Skin epidermis (tissue), 12 donors: ENCODE measurements around the gene SNX32.
A peak's percentile ranks its signal among the peaks of the same experiment; 100 is the strongest.

Experiments
- H3K27ac ChIP-seq, 21 experiments: fragments of 200-600 bp; sonication (generic) in 11 of 21; one replicate each; pipeline ENCODE4 v1.5.0; 2020; ENCODE audit warnings: mild to moderate bottlenecking in 3 of 21, inconsistent platforms in 2 of 21, moderate library complexity in 2 of 21
- H3K4me3 ChIP-seq, 7 experiments: fragments of 200-600 bp; sonication (generic) in 2 of 7; one replicate each; pipeline ENCODE4 v1.5.0; 2020; ENCODE audit warnings: inconsistent platforms in 2 of 7, mild to moderate bottlenecking in 2 of 7, moderate library complexity in 1 of 7

The SNX32 gene

GRCh38 chr11:65873318-65874156, 39.8 kb downstream of the SNX32 start:
- peak overlapping the region; percentile 36 to 54 (median 44) for H3K4me3 ChIP-seq
- peak overlapping the region; percentile 49 to 95 (median 84) for H3K27ac ChIP-seq

DNA sequence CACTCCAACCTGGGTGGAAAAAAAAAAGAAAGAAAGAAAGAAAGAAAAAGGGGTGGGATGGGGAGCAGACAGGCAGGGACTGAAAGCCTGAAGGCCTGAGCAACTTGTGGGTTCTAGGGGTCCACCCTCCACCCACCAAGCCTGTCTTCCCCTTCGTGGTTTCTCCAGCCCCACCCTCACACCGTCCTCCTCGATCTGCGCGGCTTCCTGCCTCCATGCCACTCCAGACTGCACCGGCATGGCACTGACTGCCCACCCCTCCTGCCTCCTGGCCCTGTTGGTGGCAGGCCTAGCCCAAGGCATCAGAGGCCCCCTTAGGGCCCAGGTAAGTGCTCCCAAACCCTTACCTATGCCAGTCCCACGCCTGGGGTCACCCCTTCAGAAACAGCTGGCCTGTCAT, 45.9 kb downstream of the SNX32 start, which contains the start of gene CTSW:
Gene CTSW (plus strand): TSS at position 221 of the 400 bp plus-strand sequence. CDS start 18 bp downstream, at position 239.
- peak within 1 kb of the TSS in 1 of 7 experiments; percentile 15 for H3K4me3 ChIP-seq
- peak within 1 kb of the TSS in 9 of 21 experiments; percentile 0 to 86 (median 57) for H3K27ac ChIP-seq

- H3K4me3 ChIP-seq = peak overlapping the region in 1 of 7 experiments; percentile 15
- peak overlapping the region in 8 of 21 experiments; percentile 0 to 86 (median 58) for H3K27ac ChIP-seq
These were observed 46.3 kb downstream of the SNX32 start for GRCh38 chr11:65880027-65880426.

DNA sequence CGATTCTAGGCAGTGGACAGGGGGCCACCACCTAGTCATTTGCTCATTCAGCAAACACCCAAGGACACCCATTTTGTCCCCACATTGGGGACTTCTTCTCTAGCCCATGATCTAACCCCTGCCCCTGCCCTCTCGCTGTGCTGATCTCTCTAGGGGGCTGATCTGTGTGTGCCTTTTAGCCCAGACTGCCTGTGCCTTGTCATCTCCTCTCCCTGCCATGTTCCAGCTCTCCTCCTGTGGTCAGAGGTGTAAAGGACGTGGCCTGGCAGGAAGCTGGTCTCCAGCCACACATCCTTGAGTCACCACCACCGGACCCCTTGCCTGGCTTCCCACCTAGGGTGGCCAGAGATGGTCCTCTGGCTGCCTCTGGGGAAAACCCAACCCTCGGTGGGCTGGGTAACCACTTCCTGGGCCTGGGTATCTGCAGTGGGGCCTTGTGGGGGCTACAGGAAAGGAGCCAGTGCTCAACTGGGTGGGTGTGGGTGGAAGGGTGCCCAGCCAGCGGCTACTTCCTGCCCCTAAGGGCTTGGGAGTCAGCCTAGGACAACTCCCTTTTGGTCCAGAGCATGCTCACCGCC, 47.2 kb downstream of the SNX32 start:
- H3K4me3 ChIP-seq = no peak overlapping the region
- peak overlapping the region in 5 of 21 experiments; percentile 7 to 86 (median 57) for H3K27ac ChIP-seq

DNA sequence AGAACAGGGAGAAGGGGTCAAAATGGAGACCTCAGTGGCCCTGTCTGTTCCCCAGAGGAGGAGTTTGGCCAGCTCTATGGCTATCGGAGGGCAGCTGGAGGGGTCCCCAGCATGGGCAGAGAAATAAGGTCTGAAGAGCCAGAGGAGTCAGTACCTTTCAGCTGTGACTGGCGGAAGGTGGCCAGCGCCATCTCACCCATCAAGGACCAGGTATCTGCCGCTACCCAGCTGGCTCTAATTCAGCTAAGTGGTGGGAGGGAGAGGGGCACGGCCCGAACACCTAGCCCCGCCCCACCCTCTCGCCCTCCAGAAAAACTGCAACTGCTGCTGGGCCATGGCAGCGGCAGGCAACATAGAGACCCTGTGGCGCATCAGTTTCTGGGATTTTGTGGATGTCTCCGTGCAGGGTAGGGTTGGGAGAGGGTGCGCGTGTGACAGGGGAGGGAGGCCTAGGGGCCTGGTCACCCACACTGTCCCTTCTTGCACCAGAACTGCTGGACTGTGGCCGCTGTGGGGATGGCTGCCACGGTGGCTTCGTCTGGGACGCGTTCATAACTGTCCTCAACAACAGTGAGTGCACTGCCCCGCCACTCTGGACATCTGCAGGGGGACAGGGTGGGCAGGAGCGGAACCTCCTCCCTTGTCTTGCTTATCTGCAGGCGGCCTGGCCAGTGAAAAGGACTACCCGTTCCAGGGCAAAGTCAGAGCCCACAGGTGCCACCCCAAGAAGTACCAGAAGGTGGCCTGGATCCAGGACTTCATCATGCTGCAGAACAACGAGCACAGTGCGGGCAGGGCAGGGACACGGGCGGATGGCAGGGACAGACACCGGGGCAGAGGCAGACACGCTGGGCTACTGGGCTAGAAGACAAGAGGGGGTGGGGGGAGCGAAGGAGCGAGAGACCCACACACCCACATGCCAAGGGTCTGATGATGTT, 48.6 kb downstream of the SNX32 start:
- no peak overlapping the region for H3K4me3 ChIP-seq
- H3K27ac ChIP-seq = no peak overlapping the region

- Histone ChIP-seq H3K27ac (no peak overlapping the region), H3K4me3 (no peak overlapping the region)
These were observed 49.4 kb downstream of the SNX32 start for GRCh38 chr11:65883058-65883761.

DNA sequence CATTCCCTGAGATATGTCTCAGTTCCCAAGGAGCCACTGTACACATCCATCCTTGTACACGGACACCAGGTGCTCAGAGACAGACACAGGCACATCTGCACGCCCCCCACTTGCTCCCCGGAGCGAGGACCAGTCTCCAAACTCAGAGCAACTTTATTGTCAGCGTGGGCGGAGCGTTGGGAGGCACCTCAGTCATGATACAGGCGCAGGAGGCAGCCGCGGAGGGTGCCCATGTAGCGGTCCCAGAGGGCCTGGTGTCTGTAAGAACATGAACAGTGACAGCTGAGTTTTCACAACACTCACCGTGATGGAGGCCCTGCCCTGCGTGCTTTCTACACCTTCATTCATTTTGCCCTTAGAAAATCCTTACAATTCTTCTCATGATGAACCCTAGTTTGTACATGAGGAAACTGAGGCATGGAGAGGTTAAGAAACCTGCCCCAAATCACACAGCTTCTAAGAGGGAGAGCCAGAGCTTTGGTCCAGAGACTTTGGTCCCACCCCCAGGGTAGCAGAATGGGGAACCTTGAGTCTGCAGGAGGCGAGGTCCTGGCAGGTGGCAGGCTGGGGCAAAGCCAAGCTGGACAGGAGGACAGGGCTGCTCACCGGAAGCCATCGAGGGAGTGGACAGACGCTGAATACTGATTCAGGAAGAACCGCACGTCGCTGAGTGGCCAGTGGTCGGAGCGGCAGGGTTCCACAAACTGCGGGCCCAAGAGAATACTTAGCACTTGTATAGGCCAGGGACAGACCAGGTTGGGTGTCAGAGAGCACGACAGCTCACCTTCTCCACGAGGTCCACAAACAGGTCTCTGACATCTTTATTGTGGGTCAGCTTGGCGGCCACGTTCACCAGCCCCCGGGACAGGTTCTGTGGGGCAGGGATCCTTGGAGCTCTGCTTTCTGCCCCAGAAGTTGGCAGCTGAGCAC, 50.3 kb downstream of the SNX32 start:
- H3K4me3 ChIP-seq = no peak overlapping the region
- no peak overlapping the region for H3K27ac ChIP-seq

DNA sequence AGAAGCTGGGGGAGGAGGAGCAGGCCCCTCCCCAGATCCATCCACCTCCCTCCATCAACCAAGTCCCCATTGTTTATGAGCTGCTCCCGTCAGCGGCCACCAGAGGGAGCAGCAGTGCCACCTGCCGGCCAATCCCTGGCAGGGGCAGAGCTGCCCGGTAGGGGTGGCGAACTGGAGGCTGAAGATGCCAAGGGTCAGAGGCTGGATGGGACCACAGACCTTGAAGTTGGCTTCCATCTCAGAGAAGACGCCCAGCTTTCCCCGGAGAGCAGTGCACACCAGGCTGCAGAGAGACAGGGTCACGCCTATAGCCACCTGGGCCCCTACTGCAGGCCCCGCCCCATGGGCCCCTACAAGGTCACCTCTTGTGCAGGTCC, 50.9 kb downstream of the SNX32 start:
- H3K27ac ChIP-seq = no peak overlapping the region
- no peak overlapping the region for H3K4me3 ChIP-seq

GRCh38 chr11:65885231-65885630, 51.5 kb downstream of the SNX32 start:
- Histone ChIP-seq H3K27ac (no peak overlapping the region), H3K4me3 (no peak overlapping the region)

GRCh38 chr11:65885808-65886536, 52.2 kb downstream of the SNX32 start:
- Histone ChIP-seq H3K27ac (no peak overlapping the region), H3K4me3 (no peak overlapping the region)

- H3K27ac ChIP-seq = peak overlapping the region in 20 of 21 experiments; percentile 80 to 98 (median 89)
These were observed 53.3 kb downstream of the SNX32 start for GRCh38 chr11:65886826-65887722.

GRCh38 chr11:65887723-65888162, 54.0 kb downstream of the SNX32 start:
- peak overlapping the region; percentile 47 to 78 (median 63) for H3K4me3 ChIP-seq
- peak overlapping the region; percentile 47 to 98 (median 89) for H3K27ac ChIP-seq

More at GRCh38 chr11:65886826-65887722, 53.3 kb downstream of the SNX32 start:
- peak overlapping the region; percentile 47 to 78 (median 63) for H3K4me3 ChIP-seq

- peak within 1 kb of the TSS; percentile 47 to 98 (median 89) for H3K27ac ChIP-seq
- peak within 1 kb of the TSS; percentile 47 to 78 (median 63) for H3K4me3 ChIP-seq
These were observed 54.5 kb downstream of the SNX32 start, which contains the start of gene FIBP for GRCh38 chr11:65888163-65888814. Gene FIBP (minus strand): TSS chr11:65888471. CDS start chr11:65888418, 53 bp downstream.

- peak within 1 kb of the TSS; percentile 52 to 78 (median 62) for H3K4me3 ChIP-seq
- peak within 1 kb of the TSS; percentile 60 to 98 (median 89) for H3K27ac ChIP-seq
These were observed 56.8 kb downstream of the SNX32 start, which contains the start of gene CCDC85B for GRCh38 chr11:65890324-65891218. Gene CCDC85B (plus strand): TSS chr11:65890673. CDS start chr11:65890784, 111 bp downstream.
